A549 (cell line): ENCODE data around the gene ELP2. TPM values are rescaled to one million over a fixed set of nuclear protein-coding genes. Genes with fewer than 3 reads are reported as not detected.

Experiments
- ATAC-seq, 2 experiments: fragments of 200-7000 bp in 1 of 2; fragments of >200 bp in 1 of 2; cut with Nextera tagmentation in 1 of 2; cut with Tn5 transposase in 1 of 2; 3 replicates each; pipeline versions ENCODE4 v1.8.0 to v1.9.1; 2018 to 2020; ENCODE audit warnings: mild to moderate bottlenecking in 1 of 2, moderate library complexity in 1 of 2
- CTCF ChIA-PET: fragments of 300-600 bp; sonication (Branson Sonifier 250); formaldehyde crosslinking; extraction: SDS; loops from one replicate; lab custom pipeline; 2021; ENCODE audit warnings: antibody characterized with exemption, inconsistent platforms; lab: Yijun Ruan, JAX
- POLR2A ChIA-PET: fragments of 350-600 bp; formaldehyde crosslinking; extraction: SDS; loops from one replicate; lab custom pipeline; 2021; ENCODE audit warnings: antibody characterized with exemption, inconsistent platforms; lab: Yijun Ruan, JAX
- DNase-seq, 2 experiments: peaks; one replicate each; pipeline versions ENCODE4 v3.0.0 to v3.0.0-alpha.2; 2011 to 2016; ENCODE audit warnings: low read depth in 1 of 2, low spot score in 1 of 2
- FAIRE-seq: peaks from 2 replicates; lab custom pipeline; 2011; peaks lifted over from hg19 to GRCh38; lab: Jason Lieb, UNC
- H3K27ac ChIP-seq, 2 experiments: fragments of >200 bp; sonication (Bioruptor Twin); formaldehyde crosslinking; 3 replicates each; pipeline ENCODE4 v1.5.1; 2016 to 2017
- H3K4me1 ChIP-seq: fragments of >200 bp; sonication (Bioruptor Twin); formaldehyde crosslinking; 3 replicates; pipeline ENCODE4 v1.6.1; 2016
- H3K4me2 ChIP-seq: fragments of >200 bp; sonication (Bioruptor Twin); formaldehyde crosslinking; 3 replicates; pipeline ENCODE4 v1.6.1; 2016
- H3K4me3 ChIP-seq: fragments of >200 bp; sonication (Bioruptor Twin); formaldehyde crosslinking; 3 replicates; pipeline ENCODE4 v1.5.1; 2016
- H3K9me3 ChIP-seq: fragments of >200 bp; sonication (Bioruptor Twin); formaldehyde crosslinking; 3 replicates; pipeline ENCODE4 v1.6.1; 2016
- BCL3 ChIP-seq: fragments of >200 bp; sonication (Bioruptor Twin); formaldehyde crosslinking; IDR thresholded peaks from 3 replicates; pipeline ENCODE4 v1.6.1; 2016
- CBX2 ChIP-seq: fragments of 200-600 bp; sonication (generic); IDR thresholded peaks from 2 replicates; pipeline ENCODE4 v1.6.1; 2016; ENCODE audit warnings: low read depth, mild to moderate bottlenecking, borderline replicate concordance
- CEBPB ChIP-seq, 2 experiments: fragments of >200 bp in 1 of 2; sonication (Bioruptor Twin) in 1 of 2; formaldehyde crosslinking in 1 of 2; IDR thresholded peaks; 2 replicates each; pipeline ENCODE4 v1.6.1; 2012 to 2016
- E2F6 ChIP-seq: IDR thresholded peaks from 2 replicates; pipeline ENCODE4 v1.6.1; 2012; ENCODE audit warnings: low read depth, borderline replicate concordance
- FOSL2 ChIP-seq, 2 experiments: fragments of 450-650 bp in 1 of 2; fragments of >200 bp in 1 of 2; sonication (Bioruptor Twin) in 1 of 2; formaldehyde crosslinking; IDR thresholded peaks; 2 replicates each; pipeline versions ENCODE4 v1.5.0 to v1.6.1; 2016 to 2020; ENCODE audit warnings: mild to moderate bottlenecking in 1 of 2, moderate library complexity in 1 of 2
- JUN ChIP-seq, 2 experiments: fragments of >200 bp; sonication (Bioruptor Twin); formaldehyde crosslinking; IDR thresholded peaks; 2 replicates in 1 of 2; 3 replicates in 1 of 2; pipeline ENCODE4 v1.6.1; 2016 to 2017
- JUNB ChIP-seq: fragments of >200 bp; sonication (Bioruptor Twin); formaldehyde crosslinking; IDR thresholded peaks from 2 replicates; pipeline ENCODE4 v1.6.1; 2016
- KDM5A ChIP-seq: fragments of 200-600 bp; sonication (generic); IDR thresholded peaks from 2 replicates; pipeline ENCODE4 v1.6.1; 2016; ENCODE audit warnings: antibody characterized with exemption, mild to moderate bottlenecking
- MYC ChIP-seq: IDR thresholded peaks from 2 replicates; pipeline ENCODE4 v1.6.1; 2012; ENCODE audit warnings: mild to moderate bottlenecking, inconsistent platforms, low read length, improper control_type of control experiment, borderline replicate concordance
- NR3C1 ChIP-seq: fragments of >200 bp; sonication (Bioruptor Twin); formaldehyde crosslinking; IDR thresholded peaks from 3 replicates; pipeline ENCODE4 v1.6.1; 2017
- PHF8 ChIP-seq: fragments of 200-600 bp; sonication (generic); IDR thresholded peaks from 2 replicates; pipeline ENCODE4 v1.6.1; 2016; ENCODE audit warnings: low read depth, mild to moderate bottlenecking, antibody characterized with exemption, moderate library complexity, borderline replicate concordance
- POLR2A ChIP-seq: IDR thresholded peaks from 2 replicates; pipeline ENCODE4 v1.6.1; 2012; ENCODE audit warnings: mild to moderate bottlenecking, low read length
- RARB ChIP-seq: fragments of 250-450 bp; sonication (Bioruptor Pico); IDR thresholded peaks from 2 replicates; pipeline ENCODE4 v1.8.0; 2021; ENCODE audit warnings: mild to moderate bottlenecking, moderate library complexity
- RNF2 ChIP-seq: fragments of 200-600 bp; sonication (generic); IDR thresholded peaks from 2 replicates; pipeline ENCODE4 v1.6.1; 2016; ENCODE audit warnings: low read depth, mild to moderate bottlenecking, antibody characterized with exemption, moderate library complexity, borderline replicate concordance
- SMC3 ChIP-seq: fragments of >200 bp; sonication (Bioruptor Twin); formaldehyde crosslinking; IDR thresholded peaks from 3 replicates; pipeline ENCODE4 v1.6.1; 2018; ENCODE audit warnings: inconsistent platforms
- SREBF2 ChIP-seq: fragments of 450-650 bp; IDR thresholded peaks from 2 replicates; pipeline ENCODE4 v1.6.1; 2014; ENCODE audit warnings: mild to moderate bottlenecking, moderate library complexity
- ZC3H11A ChIP-seq: fragments of 450-650 bp; IDR thresholded peaks from 2 replicates; pipeline ENCODE4 v1.6.1; 2014; ENCODE audit warnings: antibody characterized with exemption, mild to moderate bottlenecking
- WGBS: methylation state at CpG from one replicate; pipeline ENCODE4 v1.1.6; 2017; ENCODE audit errors: missing lambda C conversion rate; 5-methylcytosine and 5-hydroxymethylcytosine counted together
- polyA plus RNA-seq, 4 experiments: library from polyadenylated mRNA; depleted of rRNA in 3 of 4; stranded (reverse); fragments of >200 nt; fragmentation: RNase III in 1 of 4; extraction: RNeasy Plus Mini Kit Qiagen cat#74134 plus additional on column Dnase treatment in 1 of 4; gene quantifications; 2 replicates in 3 of 4; 3 replicates in 1 of 4; pipeline ENCODE4 v1.2.3, GENCODE V29; 2011 to 2017
- TF ChIP-seq, protein P1 (sequence below): IDR thresholded peaks from 2 replicates; pipeline ENCODE4 v1.6.1; 2012

ELP2 gene
- polyA plus RNA-seq, 2 of the 4 experiments (the other 2 are of a cell fraction): 28.8 to 73.4 TPM

GRCh38 chr18:36186461-36187192, 56.9 kb downstream of the ELP2 start:
- FAIRE-seq (no peak), DNase-seq (peak in 1 of 2 experiments; percentile 22), ATAC-seq (peak; percentile 41 to 59; a peak in 4 of 6 replicates)
- 47% methylated on average over 17 of the region's 47 CpGs for WGBS
- CTCF ChIA-PET: interaction anchor here (1.0 kb wide), 1 partner anchor 118 kb away, joined by 3 read pairs; no protein-coding TSS in a partner anchor
- H3K27ac ChIP-seq: peak overlapping the region; percentile 89 to 95
- peak overlapping the region; percentile 65 for H3K4me3 ChIP-seq
- POLR2A ChIA-PET: interaction anchor here (1.3 kb wide), 1 partner anchor 58 kb away, joined by 3 read pairs; the partner anchor contains the start of gene SLC39A6
- H3K4me1 ChIP-seq: peaks cover 11% of the 10 kb centered on the region; the same call in 2 of the 3 replicates
- TF ChIP-seq MYC (no peak), BCL3 (no peak), RNF2 (no peak), KDM5A (no peak), CBX2 (no peak), ZC3H11A (no peak)
- peak overlapping the region; percentile 89 for H3K4me2 ChIP-seq
- H3K9me3 ChIP-seq: no peaks in the 10 kb centered on the region

DNA sequence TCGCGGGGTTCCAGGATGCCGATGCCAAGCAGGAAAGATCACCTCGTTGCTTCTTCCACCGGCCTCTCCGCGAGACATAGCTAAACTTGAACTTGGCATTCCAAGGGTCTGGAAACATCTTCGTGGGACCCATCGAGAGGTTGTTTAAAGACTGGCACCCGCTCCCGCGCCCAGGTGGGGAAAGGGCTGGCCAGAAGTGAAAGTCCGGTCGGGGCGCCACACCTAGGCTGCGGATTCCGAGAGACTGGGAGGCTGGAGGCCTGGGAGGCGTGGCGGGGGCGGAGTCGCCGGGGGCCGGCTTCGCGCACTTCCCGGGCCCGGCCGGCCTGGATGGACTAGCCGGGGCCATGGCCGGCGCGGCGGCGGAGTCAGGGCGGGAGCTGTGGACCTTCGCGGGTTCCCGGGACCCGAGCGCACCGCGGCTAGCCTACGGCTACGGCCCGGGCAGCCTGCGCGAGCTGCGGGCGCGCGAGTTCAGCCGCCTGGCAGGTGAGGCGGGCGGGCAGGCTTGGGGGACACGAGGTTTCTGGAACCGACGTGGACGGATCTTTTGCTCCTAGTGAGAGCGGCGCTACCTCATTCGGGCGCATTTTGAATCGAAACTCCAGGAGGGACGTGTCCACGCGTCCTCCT, 57.6 kb downstream of the ELP2 start, which contains the start of gene MOCOS:
Gene MOCOS, plus strand, starts transcription at position 305 of the 633 bp plus-strand sequence. Its CDS starts 43 bp downstream, at position 348.
- FAIRE-seq: no peak
- 1% methylated on average over 21 of the region's 66 CpGs for WGBS
- CTCF ChIA-PET: interaction anchor here (1.0 kb wide), 1 partner anchor 119 kb away, joined by 3 read pairs; no protein-coding TSS in a partner anchor
- H3K9me3 ChIP-seq: no peaks in the 10 kb centered on the region
- peak; percentile 53 to 63 for DNase-seq
- POLR2A ChIA-PET: interaction anchor here (1.3 kb wide), 1 partner anchor 58 kb away, joined by 3 read pairs; the partner anchor contains the start of gene SLC39A6
- peaks cover 11% of the 10 kb centered on the region; the same call in 2 of the 3 replicates for H3K4me1 ChIP-seq
- peak; percentile 92 to 97 for ATAC-seq
- peak within 1 kb of the TSS; percentile 65 for H3K4me3 ChIP-seq
- no peak for TF ChIP-seq MYC
- TF ChIP-seq, protein P1, sequence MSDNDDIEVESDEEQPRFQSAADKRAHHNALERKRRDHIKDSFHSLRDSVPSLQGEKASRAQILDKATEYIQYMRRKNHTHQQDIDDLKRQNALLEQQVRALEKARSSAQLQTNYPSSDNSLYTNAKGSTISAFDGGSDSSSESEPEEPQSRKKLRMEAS: peak; percentile 45
- peak; percentile 61; the same call in 1 of the 2 replicates for TF ChIP-seq PHF8
- peak; percentile 61 for TF ChIP-seq POLR2A
- peak in 1 of 2 experiments; percentile 67; a peak in 2 of 5 replicates for TF ChIP-seq JUN (IDR thresholded peaks at IDR 0.05)
- TF ChIP-seq JUNB: no peak
- TF ChIP-seq NR3C1: no peak
- TF ChIP-seq SMC3: no peak
- peak within 1 kb of the TSS; percentile 89 to 95 for H3K27ac ChIP-seq
- peak within 1 kb of the TSS; percentile 89 for H3K4me2 ChIP-seq

GRCh38 chr18:36187826-36188721, 58.4 kb downstream of the ELP2 start:
- FAIRE-seq (no peak), ATAC-seq (peak; percentile 45 to 63), DNase-seq (peak in 1 of 2 experiments; percentile 45)
- 28% methylated on average over 24 of the region's 43 CpGs for WGBS
- ChIA-PET POLR2A (no interaction called here), CTCF (no interaction called here)
- Histone ChIP-seq H3K4me2 (peak overlapping the region; percentile 89), H3K4me3 (peak overlapping the region; percentile 65), H3K4me1 (peaks cover 11% of the 10 kb centered on the region; the same call in 2 of the 3 replicates), H3K27ac (peak overlapping the region; percentile 89 to 95), H3K9me3 (no peaks in the 10 kb centered on the region)
- no peak for TF ChIP-seq SMC3
- TF ChIP-seq, protein P1: peak; percentile 59; the same call in 1 of the 2 replicates
- peak; percentile 16; the same call in 1 of the 2 replicates for TF ChIP-seq E2F6
- no peak for TF ChIP-seq SREBF2
- no peak for TF ChIP-seq CEBPB (IDR thresholded peaks at IDR 0.05)
- no peak for TF ChIP-seq FOSL2 (IDR thresholded peaks at IDR 0.05)
- peak; percentile 61; the same call in 1 of the 2 replicates for TF ChIP-seq FOSL2 (CRISPR knock-in tag; IDR thresholded peaks at IDR 0.05)
- no peak for TF ChIP-seq RARB
